ENCODE measurements around the gene KLHL21. TPM values are rescaled to one million over a fixed set of nuclear protein-coding genes. Genes with fewer than 3 reads are reported as not detected.
A peak's percentile ranks its signal among the peaks of the same experiment; 100 is the strongest.
"Not testable (repeated sequence)": the region's sequence is repeated elsewhere in the genome, so short reads cannot be mapped to it uniquely, and the experiment has no call there.

KLHL21 gene
- total RNA-seq, 1 experiment from 2014 or later: 12.2 TPM

GRCh38 chr1:6569033-6569432, 33.6 kb downstream of the KLHL21 start:
- Histone ChIP-seq H3K4me1 (ENCODE audit: low read length) (no peaks in the 10 kb centered on the region), H3K79me2 (ENCODE audit: low read length) (no peaks in the 10 kb centered on the region), H3K4me2 (ENCODE audit: low read depth, low read length, poor library complexity, severe bottlenecking) (no peak overlapping the region), H3K4me3 (ENCODE audit: low read length) (no peak overlapping the region), H2AFZ (ENCODE audit: low read length) (no peak overlapping the region), H3K9me3 (ENCODE audit: low read length) (peaks cover 3% of the 10 kb centered on the region; the same call in 1 of the 2 replicates), H3K9ac (ENCODE audit: low read length) (no peak overlapping the region), H3K36me3 (ENCODE audit: insufficient read depth, low read length) (no peaks in the 10 kb centered on the region), H3K27me3 (ENCODE audit: low read length) (no peaks in the 10 kb centered on the region; the same call in 1 of the 2 replicates), H4K20me1 (ENCODE audit: insufficient read depth, low read depth, low read length) (no peaks in the 10 kb centered on the region), H3K9me2 (replicated peaks; ENCODE audit: insufficient read depth, low read length) (no peaks in the 10 kb centered on the region), H3K27ac (ENCODE audit: low read length) (no peak overlapping the region)
- no peak for DNase-seq

GRCh38 chr1:6560267-6560666, 42.4 kb downstream of the KLHL21 start:
- Histone ChIP-seq H3K27ac (ENCODE audit: low read length) (no peak overlapping the region), H4K20me1 (ENCODE audit: insufficient read depth, low read depth, low read length) (no peaks in the 10 kb centered on the region), H3K36me3 (ENCODE audit: insufficient read depth, low read length) (no peaks in the 10 kb centered on the region), H3K4me3 (ENCODE audit: low read length) (no peak overlapping the region), H3K9me2 (replicated peaks; ENCODE audit: insufficient read depth, low read length) (no peaks in the 10 kb centered on the region), H3K27me3 (ENCODE audit: low read length) (no peaks in the 10 kb centered on the region), H3K9ac (ENCODE audit: low read length) (no peak overlapping the region), H3K9me3 (ENCODE audit: low read length) (no peaks in the 10 kb centered on the region), H2AFZ (ENCODE audit: low read length) (no peak overlapping the region), H3K4me1 (ENCODE audit: low read length) (peaks cover 2% of the 10 kb centered on the region), H3K4me2 (ENCODE audit: low read depth, low read length, poor library complexity, severe bottlenecking) (no peak overlapping the region), H3K79me2 (ENCODE audit: low read length) (no peaks in the 10 kb centered on the region)
- DNase-seq: no peak

GRCh38 chr1:6559161-6559560, 43.5 kb downstream of the KLHL21 start:
- H3K4me3 ChIP-seq (ENCODE audit: low read length); DNase-seq; H2AFZ ChIP-seq (ENCODE audit: low read length): not testable (repeated sequence)

GRCh38 chr1:6557597-6557996, 45.1 kb downstream of the KLHL21 start:
- DNase-seq: no peak
- H3K4me3 ChIP-seq (ENCODE audit: low read length): no peak overlapping the region
- H3K4me2 ChIP-seq (ENCODE audit: low read depth, low read length, poor library complexity, severe bottlenecking): no peak overlapping the region
- no peaks in the 10 kb centered on the region; the same call in 1 of the 2 replicates for H4K20me1 ChIP-seq (ENCODE audit: insufficient read depth, low read depth, low read length)
- peaks cover 17% of the 10 kb centered on the region for H3K79me2 ChIP-seq (ENCODE audit: low read length)
- no peak overlapping the region for H3K27ac ChIP-seq (ENCODE audit: low read length)
- peaks cover 17% of the 10 kb centered on the region for H3K4me1 ChIP-seq (ENCODE audit: low read length)
- H2AFZ ChIP-seq (ENCODE audit: low read length): no peak overlapping the region
- H3K36me3 ChIP-seq (ENCODE audit: insufficient read depth, low read length): no peaks in the 10 kb centered on the region
- H3K9me2 ChIP-seq (replicated peaks; ENCODE audit: insufficient read depth, low read length): no peaks in the 10 kb centered on the region
- no peaks in the 10 kb centered on the region for H3K27me3 ChIP-seq (ENCODE audit: low read length)
- no peaks in the 10 kb centered on the region for H3K9me3 ChIP-seq (ENCODE audit: low read length)
- H3K9ac ChIP-seq (ENCODE audit: low read length): no peak overlapping the region

More at GRCh38 chr1:6559161-6559560, 43.5 kb downstream of the KLHL21 start:
- H3K79me2 ChIP-seq (ENCODE audit: low read length); H3K27ac ChIP-seq (ENCODE audit: low read length); H3K27me3 ChIP-seq (ENCODE audit: low read length); H3K4me2 ChIP-seq (ENCODE audit: low read depth, low read length, poor library complexity, severe bottlenecking); H3K9me3 ChIP-seq (ENCODE audit: low read length); H3K9ac ChIP-seq (ENCODE audit: low read length); H3K36me3 ChIP-seq (ENCODE audit: insufficient read depth, low read length); H3K4me1 ChIP-seq (ENCODE audit: low read length); H3K9me2 ChIP-seq (replicated peaks; ENCODE audit: insufficient read depth, low read length); H4K20me1 ChIP-seq (ENCODE audit: insufficient read depth, low read depth, low read length): not testable (repeated sequence)

GRCh38 chr1:6554907-6555778, 47.5 kb downstream of the KLHL21 start, which contains the start of gene TAS1R1:
Gene TAS1R1 (plus strand): TSS chr1:6555307. CDS start chr1:6555374, 67 bp downstream.
- no peak for DNase-seq
- Histone ChIP-seq H4K20me1 (ENCODE audit: insufficient read depth, low read depth, low read length) (no peaks in the 10 kb centered on the region; the same call in 1 of the 2 replicates), H3K36me3 (ENCODE audit: insufficient read depth, low read length) (peaks cover 6% of the 10 kb centered on the region), H3K9me2 (replicated peaks; ENCODE audit: insufficient read depth, low read length) (no peaks in the 10 kb centered on the region), H3K4me3 (ENCODE audit: low read length) (peak within 1 kb of the TSS; percentile 100), H3K27ac (ENCODE audit: low read length) (peak within 1 kb of the TSS; percentile 64), H3K9ac (ENCODE audit: low read length) (peak within 1 kb of the TSS; percentile 100), H2AFZ (ENCODE audit: low read length) (peak within 1 kb of the TSS; percentile 95), H3K9me3 (ENCODE audit: low read length) (no peaks in the 10 kb centered on the region), H3K4me1 (ENCODE audit: low read length) (peaks cover 19% of the 10 kb centered on the region), H3K79me2 (ENCODE audit: low read length) (peaks cover 29% of the 10 kb centered on the region), H3K27me3 (ENCODE audit: low read length) (no peaks in the 10 kb centered on the region), H3K4me2 (ENCODE audit: low read depth, low read length, poor library complexity, severe bottlenecking) (peak within 1 kb of the TSS; percentile 91)

- Histone ChIP-seq H3K4me2 (ENCODE audit: low read depth, low read length, poor library complexity, severe bottlenecking) (peak within 1 kb of the TSS; percentile 91), H3K36me3 (ENCODE audit: insufficient read depth, low read length) (peaks cover 12% of the 10 kb centered on the region), H3K4me3 (ENCODE audit: low read length) (peak within 1 kb of the TSS; percentile 100), H3K79me2 (ENCODE audit: low read length) (peaks cover 30% of the 10 kb centered on the region), H3K9me3 (ENCODE audit: low read length) (no peaks in the 10 kb centered on the region), H3K4me1 (ENCODE audit: low read length) (peaks cover 19% of the 10 kb centered on the region), H3K27me3 (ENCODE audit: low read length) (no peaks in the 10 kb centered on the region), H4K20me1 (ENCODE audit: insufficient read depth, low read depth, low read length) (no peaks in the 10 kb centered on the region; the same call in 1 of the 2 replicates), H2AFZ (ENCODE audit: low read length) (peak within 1 kb of the TSS; percentile 95), H3K9me2 (replicated peaks; ENCODE audit: insufficient read depth, low read length) (no peaks in the 10 kb centered on the region), H3K27ac (ENCODE audit: low read length) (peak within 1 kb of the TSS; percentile 64), H3K9ac (ENCODE audit: low read length) (peak within 1 kb of the TSS; percentile 100)
- DNase-seq: peak; percentile 98
Measured at GRCh38 chr1:6554031-6554906, 48.4 kb downstream of the KLHL21 start, which contains the start of gene NOL9. Gene NOL9 (minus strand): TSS chr1:6554513. CDS start chr1:6554502, 11 bp downstream.

GRCh38 chr1:6547301-6547700, 55.4 kb downstream of the KLHL21 start:
- H3K9me3 ChIP-seq (ENCODE audit: low read length): no peaks in the 10 kb centered on the region
- no peak overlapping the region for H3K27ac ChIP-seq (ENCODE audit: low read length)
- H4K20me1 ChIP-seq (ENCODE audit: insufficient read depth, low read depth, low read length): no peaks in the 10 kb centered on the region
- H2AFZ ChIP-seq (ENCODE audit: low read length): no peak overlapping the region
- H3K4me2 ChIP-seq (ENCODE audit: low read depth, low read length, poor library complexity, severe bottlenecking): no peak overlapping the region
- no peaks in the 10 kb centered on the region for H3K27me3 ChIP-seq (ENCODE audit: low read length)
- H3K9ac ChIP-seq (ENCODE audit: low read length): no peak overlapping the region
- peaks cover 28% of the 10 kb centered on the region for H3K36me3 ChIP-seq (ENCODE audit: insufficient read depth, low read length)
- no peak overlapping the region for H3K4me3 ChIP-seq (ENCODE audit: low read length)
- H3K4me1 ChIP-seq (ENCODE audit: low read length): no peaks in the 10 kb centered on the region
- DNase-seq: no peak
- H3K79me2 ChIP-seq (ENCODE audit: low read length): peaks cover 12% of the 10 kb centered on the region
- no peaks in the 10 kb centered on the region for H3K9me2 ChIP-seq (replicated peaks; ENCODE audit: insufficient read depth, low read length)

GRCh38 chr1:6546326-6546725, 56.3 kb downstream of the KLHL21 start:
- H3K9ac ChIP-seq (ENCODE audit: low read length): no peak overlapping the region
- no peaks in the 10 kb centered on the region for H4K20me1 ChIP-seq (ENCODE audit: insufficient read depth, low read depth, low read length)
- peaks cover 34% of the 10 kb centered on the region for H3K36me3 ChIP-seq (ENCODE audit: insufficient read depth, low read length)
- no peaks in the 10 kb centered on the region for H3K9me3 ChIP-seq (ENCODE audit: low read length)
- no peak overlapping the region for H2AFZ ChIP-seq (ENCODE audit: low read length)
- H3K9me2 ChIP-seq (replicated peaks; ENCODE audit: insufficient read depth, low read length): no peaks in the 10 kb centered on the region
- H3K4me3 ChIP-seq (ENCODE audit: low read length): no peak overlapping the region
- H3K4me2 ChIP-seq (ENCODE audit: low read depth, low read length, poor library complexity, severe bottlenecking): no peak overlapping the region
- H3K27ac ChIP-seq (ENCODE audit: low read length): no peak overlapping the region
- no peaks in the 10 kb centered on the region for H3K27me3 ChIP-seq (ENCODE audit: low read length)
- H3K79me2 ChIP-seq (ENCODE audit: low read length): peaks cover 13% of the 10 kb centered on the region
- H3K4me1 ChIP-seq (ENCODE audit: low read length): no peaks in the 10 kb centered on the region
- no peak for DNase-seq

Measured in Karpas-422 (cell line).